SK-N-SH (cell line): ENCODE results near the gene MSH2. TPM values are rescaled to one million over a fixed set of nuclear protein-coding genes. Genes with fewer than 3 reads are reported as not detected.

Source experiments
- CTCF ChIA-PET: fragments of 300-600, 350-600 bp; formaldehyde crosslinking; extraction: SDS; loops from one replicate; lab custom pipeline; 2021; lab: Yijun Ruan, JAX
- POLR2A ChIA-PET: fragments of 350-600 bp; sonication (Branson Sonifier 250); formaldehyde crosslinking; extraction: SDS; loops from one replicate; lab custom pipeline; 2020; ENCODE audit warnings: antibody characterized with exemption, inconsistent platforms; lab: Yijun Ruan, JAX
- DNase-seq: peaks from one replicate; pipeline ENCODE4 v3.0.0; 2012
- H2AFZ ChIP-seq: fragments of 200-600 bp; sonication (generic); 2 replicates; pipeline ENCODE4 v1.8.1; 2016; ENCODE audit warnings: antibody characterized with exemption, mild to moderate bottlenecking, low read depth
- H3F3A ChIP-seq: fragments of 200-600 bp; sonication (generic); replicated peaks from 2 replicates; pipeline ENCODE3; 2016; ENCODE audit warnings: antibody characterized with exemption, mild to moderate bottlenecking; ENCODE audit not compliant: insufficient read depth
- H3K27ac ChIP-seq, 2 experiments: fragments of 200-500 bp in 1 of 2; fragments of 200-600 bp in 1 of 2; sonication (Bioruptor generic) in 1 of 2; sonication (generic), shearing (Covaris generic) in 1 of 2; 2 replicates each; pipeline versions ENCODE4 v1.5.1 to v1.6.1; 2014 to 2016; ENCODE audit warnings: low read depth in 2 of 2, inconsistent platforms in 1 of 2, low read length in 1 of 2, mild to moderate bottlenecking in 1 of 2, mixed read lengths in 1 of 2
- H3K27me3 ChIP-seq: fragments of 200-600 bp; sonication (generic), shearing (Covaris generic); 2 replicates; pipeline ENCODE4 v1.6.1; 2016; ENCODE audit warnings: mixed run types; ENCODE audit not compliant: insufficient read depth
- H3K36me3 ChIP-seq, 2 experiments: fragments of 200-500 bp in 1 of 2; fragments of 200-600 bp in 1 of 2; sonication (Bioruptor generic) in 1 of 2; sonication (generic) in 1 of 2; replicated peaks in 1 of 2; 2 replicates each; pipeline versions ENCODE3 to v1.5.1; 2014 to 2016; ENCODE audit warnings: low read length in 1 of 2, mild to moderate bottlenecking in 1 of 2; ENCODE audit not compliant: insufficient read depth in 2 of 2, control insufficient read depth in 1 of 2
- H3K4me1 ChIP-seq, 2 experiments: fragments of 200-500 bp in 1 of 2; fragments of 200-600 bp in 1 of 2; sonication (Bioruptor generic) in 1 of 2; sonication (generic), shearing (Covaris generic) in 1 of 2; 2 replicates each; pipeline versions ENCODE4 v1.5.1 to v1.6.1; 2014 to 2016; ENCODE audit warnings: low read depth in 1 of 2, low read length in 1 of 2, mixed run types in 1 of 2; ENCODE audit not compliant: insufficient read depth in 2 of 2, control insufficient read depth in 1 of 2
- H3K4me2 ChIP-seq: fragments of 200-600 bp; sonication (generic), shearing (Covaris generic); 2 replicates; pipeline ENCODE4 v1.6.1; 2017; ENCODE audit warnings: mixed run types
- H3K4me3 ChIP-seq, 2 experiments: fragments of 200-500 bp in 1 of 2; fragments of 200-600 bp in 1 of 2; sonication (Bioruptor generic) in 1 of 2; sonication (generic), shearing (Covaris generic) in 1 of 2; 2 replicates each; pipeline versions ENCODE4 v1.5.1 to v1.8.1; 2014 to 2016; ENCODE audit warnings: low read depth in 2 of 2, inconsistent platforms in 1 of 2, low read length in 1 of 2, mild to moderate bottlenecking in 1 of 2, mixed read lengths in 1 of 2, moderate library complexity in 1 of 2
- H3K79me2 ChIP-seq: fragments of 200-600 bp; sonication (generic); 2 replicates; pipeline ENCODE4 v1.8.1; 2017; ENCODE audit warnings: mild to moderate bottlenecking; ENCODE audit not compliant: insufficient read depth
- H3K9ac ChIP-seq: fragments of 200-600 bp; sonication (generic); 2 replicates; pipeline ENCODE4 v1.6.1; 2017; ENCODE audit warnings: mixed run types
- H3K9me2 ChIP-seq: fragments of 200-600 bp; sonication (generic); 2 replicates; pipeline ENCODE4 v1.6.1; 2017; ENCODE audit warnings: mixed run types
- H3K9me3 ChIP-seq: fragments of 200-600 bp; sonication (generic); 2 replicates; pipeline ENCODE4 v1.6.1; 2017; ENCODE audit warnings: mixed run types, mild to moderate bottlenecking, moderate library complexity
- H4K20me1 ChIP-seq: fragments of 200-600 bp; sonication (generic); 2 replicates; pipeline ENCODE4 v1.6.1; 2017; ENCODE audit warnings: mild to moderate bottlenecking, mixed run types; ENCODE audit not compliant: insufficient read depth
- EP300 ChIP-seq, 2 experiments: IDR thresholded peaks; 2 replicates each; pipeline versions ENCODE4 v1.4.0 to v1.6.1; 2012; ENCODE audit warnings: borderline replicate concordance in 1 of 2, low read depth in 1 of 2, low read length in 1 of 2
- FOSL2 ChIP-seq: IDR thresholded peaks from 2 replicates; pipeline ENCODE4 v1.4.0; 2012; ENCODE audit warnings: low read depth, mild to moderate bottlenecking, moderate library complexity, borderline replicate concordance
- FOXJ3 ChIP-seq: sonication (generic); formaldehyde crosslinking; IDR thresholded peaks from 2 replicates; pipeline ENCODE4 v1.5.1; 2020; ENCODE audit warnings: mild to moderate bottlenecking, missing genetic modification reagents
- FOXM1 ChIP-seq: IDR thresholded peaks from 2 replicates; pipeline ENCODE4 v1.4.0; 2012; ENCODE audit warnings: low read depth, mild to moderate bottlenecking
- GATA2 ChIP-seq: sonication (generic); formaldehyde crosslinking; IDR thresholded peaks from 2 replicates; pipeline ENCODE4 v1.5.0; 2020; ENCODE audit warnings: mild to moderate bottlenecking, missing genetic modification reagents
- MEF2A ChIP-seq: IDR thresholded peaks from 2 replicates; pipeline ENCODE4 v1.4.0; 2012; ENCODE audit warnings: low read depth, borderline replicate concordance
- MXI1 ChIP-seq: IDR thresholded peaks from 2 replicates; pipeline ENCODE4 v1.6.1; 2012; ENCODE audit warnings: mild to moderate bottlenecking, low read depth, low read length, improper control_type of control experiment
- NRF1 ChIP-seq: IDR thresholded peaks from 2 replicates; pipeline ENCODE4 v1.6.1; 2012; ENCODE audit warnings: low read depth, mild to moderate bottlenecking, low read length
- RXRA ChIP-seq: IDR thresholded peaks from 2 replicates; pipeline ENCODE4 v1.4.0; 2012; ENCODE audit warnings: low read depth, mild to moderate bottlenecking, borderline replicate concordance
- SIN3A ChIP-seq: IDR thresholded peaks from 2 replicates; pipeline ENCODE4 v1.6.1; 2012; ENCODE audit warnings: low read depth, mild to moderate bottlenecking, low read length, moderate library complexity, borderline replicate concordance
- SMC3 ChIP-seq: IDR thresholded peaks from 2 replicates; pipeline ENCODE4 v1.6.1; 2012; ENCODE audit warnings: low read depth, low read length, improper control_type of control experiment
- TAF1 ChIP-seq: IDR thresholded peaks from 2 replicates; pipeline ENCODE4 v1.6.1; 2012; ENCODE audit warnings: low read depth, mild to moderate bottlenecking, low read length, moderate library complexity, borderline replicate concordance
- TEAD4 ChIP-seq: IDR thresholded peaks from 2 replicates; pipeline ENCODE4 v1.4.0; 2012; ENCODE audit warnings: mild to moderate bottlenecking, borderline replicate concordance; ENCODE audit not compliant: insufficient read depth
- YY1 ChIP-seq: IDR thresholded peaks from 2 replicates; pipeline ENCODE4 v1.4.0; 2012; ENCODE audit warnings: low read depth, mild to moderate bottlenecking
- WGBS: methylation state at CpG from one replicate; pipeline ENCODE4 v1.1.6; 2017; ENCODE audit warnings: low lambda C conversion rate; 5-methylcytosine and 5-hydroxymethylcytosine counted together
- polyA plus RNA-seq, 3 experiments: library from polyadenylated mRNA; depleted of rRNA; stranded (reverse); fragments of >200 nt; gene quantifications; 2 replicates each; pipeline ENCODE4 v1.2.3, GENCODE V29; 2012
- TF ChIP-seq, protein P1 (sequence below): IDR thresholded peaks from 2 replicates; pipeline ENCODE4 v1.4.0; 2012; ENCODE audit warnings: low read depth
- TF ChIP-seq, protein P2 (sequence below): fragments of 200-600 bp; sonication (generic); IDR thresholded peaks from 2 replicates; pipeline ENCODE4 v1.6.1; 2017; ENCODE audit warnings: antibody characterized with exemption, mild to moderate bottlenecking, moderate library complexity
- TF ChIP-seq, protein P3 (sequence below): IDR thresholded peaks from 2 replicates; pipeline ENCODE4; 2012
- TF ChIP-seq, protein P4 (sequence below): IDR thresholded peaks from 2 replicates; pipeline ENCODE4 v1.4.0; 2012; ENCODE audit warnings: low read depth, borderline replicate concordance

The MSH2 gene
- polyA plus RNA-seq, 1 of the 3 experiments (the other 2 are of a cell fraction), result 13.7 TPM

DNA sequence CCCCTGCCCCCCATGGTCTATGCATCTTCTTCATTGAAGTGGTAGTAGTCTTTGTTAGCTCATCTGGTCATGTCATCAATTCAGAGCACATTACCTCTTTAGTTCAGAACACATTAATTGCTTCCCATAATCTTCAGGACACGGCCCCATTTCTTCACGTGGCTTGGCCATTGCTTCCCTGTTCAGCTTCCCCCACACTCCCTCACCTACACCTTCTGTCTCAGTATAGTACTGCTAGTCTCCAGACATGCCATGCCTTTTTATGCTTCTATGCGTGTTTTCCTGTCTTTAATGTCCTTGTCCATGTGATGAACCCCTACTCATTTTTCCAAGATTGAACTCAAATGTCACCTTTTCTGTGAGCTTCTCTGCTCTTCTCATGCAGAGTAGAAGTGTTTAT lies 35.1 kb downstream of the MSH2 start (continued):
- TF ChIP-seq FOXJ3 (CRISPR knock-in tag), result no peak
- no peak for TF ChIP-seq NRF1
- TF ChIP-seq, protein P1, sequence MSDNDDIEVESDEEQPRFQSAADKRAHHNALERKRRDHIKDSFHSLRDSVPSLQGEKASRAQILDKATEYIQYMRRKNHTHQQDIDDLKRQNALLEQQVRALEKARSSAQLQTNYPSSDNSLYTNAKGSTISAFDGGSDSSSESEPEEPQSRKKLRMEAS, result no peak

DNA sequence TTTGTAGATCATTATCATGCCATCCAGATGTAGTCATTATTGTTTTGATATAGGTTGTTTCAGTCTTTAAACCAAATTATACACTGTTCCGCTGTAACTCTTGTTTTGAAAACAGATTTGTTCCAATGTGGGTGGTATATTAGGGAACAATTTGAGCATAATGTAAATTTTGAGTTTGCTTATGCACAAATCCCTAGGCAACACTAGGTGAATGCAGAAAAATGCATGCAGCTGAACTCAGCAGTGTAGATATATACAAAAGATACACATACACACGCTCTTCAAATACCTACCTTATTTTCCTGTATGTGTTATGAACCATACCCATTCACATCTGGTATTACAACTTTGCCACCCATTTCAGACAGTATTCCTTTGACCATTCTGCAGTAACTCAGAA lies 35.8 kb downstream of the MSH2 start:
- Histone ChIP-seq H3K27ac (no peak overlapping the region), H3K4me3 (no peak overlapping the region), H3K79me2 (no peaks in the 10 kb centered on the region), H4K20me1 (no peaks in the 10 kb centered on the region), H3F3A (peaks cover 7% of the 10 kb centered on the region), H3K9me2 (no peaks in the 10 kb centered on the region), H3K4me1 (no peaks in the 10 kb centered on the region), H3K36me3 (peaks cover 5 to 11% of the 10 kb centered on the region in 2 experiments), H3K9ac (no peak overlapping the region), H3K9me3 (no peaks in the 10 kb centered on the region)
- CTCF ChIA-PET, result interaction anchor here (1.5 to 8.3 kb wide), 4 partner anchors 40 to 668 kb away, joined by 4 to 228 read pairs (median 6); no protein-coding TSS in a partner anchor
- DNase-seq, result no peak
- TF ChIP-seq TAF1 (no peak), EP300 (IDR thresholded peaks at IDR 0.05; ENCODE audit: borderline replicate concordance in 1 of 2, low read depth in 1 of 2, low read length in 1 of 2) (no peak), MEF2A (no peak), GATA2 (CRISPR knock-in tag) (no peak), RXRA (no peak), MXI1 (no peak), YY1 (no peak)
- TF ChIP-seq, protein P1, result no peak
- TF ChIP-seq, protein P2, sequence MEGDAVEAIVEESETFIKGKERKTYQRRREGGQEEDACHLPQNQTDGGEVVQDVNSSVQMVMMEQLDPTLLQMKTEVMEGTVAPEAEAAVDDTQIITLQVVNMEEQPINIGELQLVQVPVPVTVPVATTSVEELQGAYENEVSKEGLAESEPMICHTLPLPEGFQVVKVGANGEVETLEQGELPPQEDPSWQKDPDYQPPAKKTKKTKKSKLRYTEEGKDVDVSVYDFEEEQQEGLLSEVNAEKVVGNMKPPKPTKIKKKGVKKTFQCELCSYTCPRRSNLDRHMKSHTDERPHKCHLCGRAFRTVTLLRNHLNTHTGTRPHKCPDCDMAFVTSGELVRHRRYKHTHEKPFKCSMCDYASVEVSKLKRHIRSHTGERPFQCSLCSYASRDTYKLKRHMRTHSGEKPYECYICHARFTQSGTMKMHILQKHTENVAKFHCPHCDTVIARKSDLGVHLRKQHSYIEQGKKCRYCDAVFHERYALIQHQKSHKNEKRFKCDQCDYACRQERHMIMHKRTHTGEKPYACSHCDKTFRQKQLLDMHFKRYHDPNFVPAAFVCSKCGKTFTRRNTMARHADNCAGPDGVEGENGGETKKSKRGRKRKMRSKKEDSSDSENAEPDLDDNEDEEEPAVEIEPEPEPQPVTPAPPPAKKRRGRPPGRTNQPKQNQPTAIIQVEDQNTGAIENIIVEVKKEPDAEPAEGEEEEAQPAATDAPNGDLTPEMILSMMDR, result no peak
- TF ChIP-seq, protein P3, sequence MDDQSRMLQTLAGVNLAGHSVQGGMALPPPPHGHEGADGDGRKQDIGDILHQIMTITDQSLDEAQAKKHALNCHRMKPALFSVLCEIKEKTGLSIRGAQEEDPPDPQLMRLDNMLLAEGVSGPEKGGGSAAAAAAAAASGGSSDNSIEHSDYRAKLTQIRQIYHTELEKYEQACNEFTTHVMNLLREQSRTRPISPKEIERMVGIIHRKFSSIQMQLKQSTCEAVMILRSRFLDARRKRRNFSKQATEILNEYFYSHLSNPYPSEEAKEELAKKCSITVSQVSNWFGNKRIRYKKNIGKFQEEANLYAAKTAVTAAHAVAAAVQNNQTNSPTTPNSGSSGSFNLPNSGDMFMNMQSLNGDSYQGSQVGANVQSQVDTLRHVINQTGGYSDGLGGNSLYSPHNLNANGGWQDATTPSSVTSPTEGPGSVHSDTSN, result no peak
- TF ChIP-seq, all 33 proteins: peak for 0
- Histone ChIP-seq H2AFZ (no peak overlapping the region), H3K4me2 (no peak overlapping the region), H3K27me3 (no peaks in the 10 kb centered on the region)
- POLR2A ChIA-PET, result interaction anchor here (0.5 kb wide), 1 partner anchor 299 kb away, joined by 4 read pairs; no protein-coding TSS in a partner anchor
- 97% methylated on average over 2 of the region's 2 CpGs for WGBS

DNA sequence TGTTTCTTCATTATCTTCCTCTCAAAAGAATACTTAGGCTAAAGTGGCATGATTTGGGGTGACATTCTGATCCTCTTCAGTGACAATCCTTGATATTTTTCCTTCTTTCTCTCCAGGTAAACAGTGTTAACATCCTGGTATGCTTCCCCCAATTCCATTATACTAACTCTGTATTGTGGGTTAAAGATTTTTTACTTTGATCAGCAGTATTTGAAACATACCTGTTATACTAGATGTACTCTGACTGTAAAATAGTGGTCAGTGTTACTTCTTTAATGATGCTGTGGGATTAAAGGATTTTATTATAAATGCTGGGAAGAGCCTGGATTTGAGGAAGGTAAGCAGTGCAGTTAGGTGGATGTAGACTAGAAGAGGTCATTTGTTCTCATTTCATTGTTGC lies 48.8 kb downstream of the MSH2 start:
- POLR2A ChIA-PET, result no interaction called here
- Histone ChIP-seq H3K9ac (no peak overlapping the region), H3K27ac (no peak overlapping the region), H3K4me1 (peaks cover 0 to 2% of the 10 kb centered on the region in 2 experiments; a peak in 1 of 4 replicates), H3F3A (no peaks in the 10 kb centered on the region), H3K4me2 (no peak overlapping the region), H3K9me2 (no peaks in the 10 kb centered on the region), H3K36me3 (peaks cover 4 to 6% of the 10 kb centered on the region in 2 experiments), H3K9me3 (no peaks in the 10 kb centered on the region), H4K20me1 (no peaks in the 10 kb centered on the region), H2AFZ (no peak overlapping the region), H3K4me3 (no peak overlapping the region), H3K27me3 (no peaks in the 10 kb centered on the region), H3K79me2 (no peaks in the 10 kb centered on the region)
- TF ChIP-seq SMC3 (no peak), FOSL2 (no peak), RXRA (no peak), FOXM1 (no peak), TEAD4 (no peak), SIN3A (no peak)
- TF ChIP-seq, protein P3, result no peak
- TF ChIP-seq, protein P4, sequence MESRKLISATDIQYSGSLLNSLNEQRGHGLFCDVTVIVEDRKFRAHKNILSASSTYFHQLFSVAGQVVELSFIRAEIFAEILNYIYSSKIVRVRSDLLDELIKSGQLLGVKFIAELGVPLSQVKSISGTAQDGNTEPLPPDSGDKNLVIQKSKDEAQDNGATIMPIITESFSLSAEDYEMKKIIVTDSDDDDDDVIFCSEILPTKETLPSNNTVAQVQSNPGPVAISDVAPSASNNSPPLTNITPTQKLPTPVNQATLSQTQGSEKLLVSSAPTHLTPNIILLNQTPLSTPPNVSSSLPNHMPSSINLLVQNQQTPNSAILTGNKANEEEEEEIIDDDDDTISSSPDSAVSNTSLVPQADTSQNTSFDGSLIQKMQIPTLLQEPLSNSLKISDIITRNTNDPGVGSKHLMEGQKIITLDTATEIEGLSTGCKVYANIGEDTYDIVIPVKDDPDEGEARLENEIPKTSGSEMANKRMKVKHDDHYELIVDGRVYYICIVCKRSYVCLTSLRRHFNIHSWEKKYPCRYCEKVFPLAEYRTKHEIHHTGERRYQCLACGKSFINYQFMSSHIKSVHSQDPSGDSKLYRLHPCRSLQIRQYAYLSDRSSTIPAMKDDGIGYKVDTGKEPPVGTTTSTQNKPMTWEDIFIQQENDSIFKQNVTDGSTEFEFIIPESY, result no peak
- DNase-seq, result no peak
- CTCF ChIA-PET, result interaction anchor here (0.7 to 1.7 kb wide), 3 partner anchors 9 to 316 kb away, joined by 3 to 7 read pairs (median 5); no protein-coding TSS in a partner anchor
